GM12878 (cell line): ENCODE data around the gene CST8. TPM values are rescaled to one million over a fixed set of nuclear protein-coding genes. Genes with fewer than 3 reads are reported as not detected.

Source experiments
- ATAC-seq: fragments of 200-7000 bp; cut with Tn5 transposase; 3 replicates; pipeline ENCODE4 v1.9.1; 2020; ENCODE audit warnings: mild to moderate bottlenecking, moderate library complexity
- BruUV-seq: library from RNA; stranded (reverse); fragments of 400-500 nt; replicated peaks from 2 replicates; lab custom pipeline; 2021; lab: Mats Ljungman, UMichigan
- CTCF ChIA-PET: fragments of 300-600 bp; sonication (Branson Sonifier 250); formaldehyde crosslinking; extraction: SDS; loops from one replicate; lab custom pipeline; 2021; ENCODE audit warnings: inconsistent platforms; lab: Yijun Ruan, JAX
- POLR2A ChIA-PET: fragments of 350-600 bp; formaldehyde crosslinking; extraction: SDS; loops from one replicate; lab custom pipeline; 2021; ENCODE audit warnings: inconsistent platforms; lab: Charles Lee
- RAD21 ChIA-PET: fragments of 300-600 bp; sonication (Branson Sonifier 250); formaldehyde crosslinking; loops from one replicate; lab custom pipeline; 2023; ENCODE audit warnings: antibody characterized with exemption; ENCODE audit not compliant: unreplicated experiment; lab: Charles Lee
- SMC1A ChIA-PET: fragments of 300-600 bp; sonication (Branson Sonifier 250); formaldehyde crosslinking; loops from one replicate; lab custom pipeline; 2023; ENCODE audit not compliant: unreplicated experiment, uncharacterized antibody; lab: Charles Lee
- DNase-seq: peaks from one replicate; pipeline ENCODE4 v3.0.0-alpha.2; 2011; ENCODE audit warnings: low read depth, low spot score
- FAIRE-seq: peaks from 3 replicates; lab custom pipeline; 2011; peaks lifted over from hg19 to GRCh38; lab: Jason Lieb, UNC
- H2AFZ ChIP-seq: 2 replicates; pipeline ENCODE4 v1.6.0; 2011; ENCODE audit warnings: low read depth, low read length, control low read depth; ENCODE audit not compliant: control insufficient read depth
- H3K27ac ChIP-seq: 2 replicates; pipeline ENCODE4 v1.5.1; 2011; ENCODE audit warnings: control low read depth; ENCODE audit not compliant: control insufficient read depth, insufficient read depth
- H3K27me3 ChIP-seq, 2 experiments: replicated peaks in 1 of 2; 2 replicates each; pipeline versions ENCODE4 v1.6.0 to v1.6.1; 2011; ENCODE audit warnings: low read length in 1 of 2; ENCODE audit not compliant: control insufficient read depth in 2 of 2, insufficient read depth in 2 of 2
- H3K36me3 ChIP-seq, 2 experiments: 2 replicates each; pipeline ENCODE4 v1.5.1; 2011; ENCODE audit warnings: low read length in 1 of 2; ENCODE audit not compliant: control insufficient read depth in 2 of 2, insufficient read depth in 2 of 2
- H3K4me1 ChIP-seq: 2 replicates; pipeline ENCODE4 v1.6.1; 2011; ENCODE audit warnings: mild to moderate bottlenecking, low read length, moderate library complexity, mixed read lengths; ENCODE audit not compliant: control insufficient read depth, insufficient read depth
- H3K4me2 ChIP-seq: 2 replicates; pipeline ENCODE4 v1.6.0; 2011; ENCODE audit warnings: control low read depth; ENCODE audit not compliant: control insufficient read depth, insufficient read depth
- H3K4me3 ChIP-seq: fragments of 200-600 bp; sonication (generic); 2 replicates; pipeline ENCODE4 v1.5.1; 2016
- H3K79me2 ChIP-seq: 2 replicates; pipeline ENCODE4 v1.6.0; 2011; ENCODE audit warnings: low read length; ENCODE audit not compliant: control insufficient read depth, insufficient read depth
- H3K9ac ChIP-seq: 2 replicates; pipeline ENCODE4 v1.8.0; 2011; ENCODE audit warnings: low read length, control low read depth, mixed read lengths; ENCODE audit not compliant: control insufficient read depth, insufficient read depth
- H3K9me3 ChIP-seq: replicated peaks from 3 replicates; pipeline ENCODE4 v1.5.1; 2011; ENCODE audit warnings: mild to moderate bottlenecking, low read length; ENCODE audit not compliant: control insufficient read depth, insufficient read depth
- H4K20me1 ChIP-seq: 2 replicates; pipeline ENCODE4 v1.6.0; 2011; ENCODE audit not compliant: control insufficient read depth, insufficient read depth
- BRCA1 ChIP-seq: IDR thresholded peaks from 2 replicates; pipeline ENCODE4 v1.6.1; 2011; ENCODE audit warnings: low read depth, low read length, improper control_type of control experiment
- ESRRA ChIP-seq: IDR thresholded peaks from 2 replicates; pipeline ENCODE4 v1.6.1; 2012; ENCODE audit warnings: mild to moderate bottlenecking, low read length, improper control_type of control experiment
- FOS ChIP-seq: IDR thresholded peaks from 3 replicates; pipeline ENCODE4 v1.6.1; 2011; ENCODE audit warnings: borderline replicate concordance; ENCODE audit not compliant: insufficient read length; ENCODE audit errors: extremely low read depth
- IRF3 ChIP-seq: fragments of 450-650 bp; IDR thresholded peaks from 2 replicates; pipeline ENCODE4 v1.6.1; 2014; ENCODE audit warnings: mild to moderate bottlenecking
- MEF2A ChIP-seq: IDR thresholded peaks from 2 replicates; pipeline ENCODE4 v1.6.1; 2011; ENCODE audit warnings: low read depth, mild to moderate bottlenecking, low read length, moderate library complexity; ENCODE audit not compliant: insufficient read depth
- MYC ChIP-seq: IDR thresholded peaks from 2 replicates; pipeline ENCODE4 v1.6.1; 2011; ENCODE audit warnings: mild to moderate bottlenecking, low read length, moderate library complexity, inconsistent platforms; ENCODE audit not compliant: insufficient read depth, insufficient replicate concordance, insufficient read length, severe bottlenecking
- NR2C1 ChIP-seq: fragments of 450-650 bp; IDR thresholded peaks from 2 replicates; pipeline ENCODE4 v1.6.1; 2017; ENCODE audit warnings: antibody characterized with exemption, mild to moderate bottlenecking, moderate library complexity
- ZBED1 ChIP-seq: IDR thresholded peaks from 2 replicates; pipeline ENCODE4 v1.6.1; 2016; ENCODE audit warnings: borderline replicate concordance
- ZNF687 ChIP-seq: fragments of 450-650 bp; IDR thresholded peaks from 2 replicates; pipeline ENCODE4 v1.6.1; 2017; ENCODE audit warnings: mild to moderate bottlenecking, moderate library complexity
- ZSCAN29 ChIP-seq: fragments of 450-650 bp; IDR thresholded peaks from 2 replicates; pipeline ENCODE4 v1.6.1; 2017; ENCODE audit warnings: mild to moderate bottlenecking, moderate library complexity
- WGBS: methylation state at CpG from one replicate; pipeline ENCODE4 v1.1.6; 2016; ENCODE audit warnings: low lambda C conversion rate; ENCODE audit not compliant: insufficient replicate concordance, insufficient coverage; ENCODE audit errors: missing lambda C conversion rate; 5-methylcytosine and 5-hydroxymethylcytosine counted together
- in situ Hi-C: fragments of 300-500 bp; cut with MboI; formaldehyde crosslinking; loops from 9 replicates; pipeline ENCODE4 v1.14.3; 2018; ENCODE audit warnings: mixed read lengths
- intact Hi-C: fragments of 100-400 bp; cut with micrococcal nuclease; formaldehyde crosslinking; loops from one replicate; pipeline ENCODE4 v1.14.2; 2022; ENCODE audit not compliant: unreplicated experiment
- polyA plus RNA-seq, 11 experiments: library from polyadenylated mRNA; depleted of rRNA in 4 of 11; unstranded in 6 of 11; stranded (reverse) in 5 of 11; fragments of >200 nt; fragmentation: Nextera tagmentation in 4 of 11; fragmentation: Illumina TruSeq in 1 of 11; extraction: Ambion mirVana in 4 of 11; extraction: Trizol in 1 of 11; gene quantifications; 1 replicate in 1 of 11; 2 replicates in 10 of 11; pipeline versions ENCODE4 v1.2.1 to v1.2.3, GENCODE V29; 2011 to 2016; ENCODE audit warnings: inconsistent platforms in 2 of 11, missing spikeins in 2 of 11, low read depth in 1 of 11
- total RNA-seq, 4 experiments: library from RNA; depleted of rRNA in 3 of 4; stranded (reverse); fragments of >200 nt in 3 of 4; fragmentation: Illumina TruSeq in 1 of 4; extraction: Trizol in 1 of 4; gene quantifications; 2 replicates each; pipeline versions ENCODE4 v1.2.1 to v1.2.3, GENCODE V29; 2013 to 2021
- TF ChIP-seq, protein P1 (sequence below): IDR thresholded peaks from 2 replicates; pipeline ENCODE4 v1.6.1; 2012; ENCODE audit warnings: mild to moderate bottlenecking, low read depth, low read length
- TF ChIP-seq, protein P2 (sequence below): fragments of 450-650 bp; IDR thresholded peaks from 2 replicates; pipeline ENCODE4 v1.6.1; 2018; ENCODE audit warnings: borderline replicate concordance, mild to moderate bottlenecking; ENCODE audit not compliant: partially characterized antibody

The CST8 gene
- total and polyA plus RNA-seq, 10 of the 15 experiments (the other 5 are each of a cell fraction or from before 2014, with no cell fraction given) = not detected

- TF ChIP-seq ZNF687 = no peak
- no peak for TF ChIP-seq BRCA1
- TF ChIP-seq IRF3 = no peak
- TF ChIP-seq ZSCAN29 = no peak
- TF ChIP-seq MEF2A = no peak
- TF ChIP-seq, all 136 proteins: peak for 0
Measured at GRCh38 chr20:23501926-23502325, 11.0 kb downstream of the CST8 start (continued).

DNA sequence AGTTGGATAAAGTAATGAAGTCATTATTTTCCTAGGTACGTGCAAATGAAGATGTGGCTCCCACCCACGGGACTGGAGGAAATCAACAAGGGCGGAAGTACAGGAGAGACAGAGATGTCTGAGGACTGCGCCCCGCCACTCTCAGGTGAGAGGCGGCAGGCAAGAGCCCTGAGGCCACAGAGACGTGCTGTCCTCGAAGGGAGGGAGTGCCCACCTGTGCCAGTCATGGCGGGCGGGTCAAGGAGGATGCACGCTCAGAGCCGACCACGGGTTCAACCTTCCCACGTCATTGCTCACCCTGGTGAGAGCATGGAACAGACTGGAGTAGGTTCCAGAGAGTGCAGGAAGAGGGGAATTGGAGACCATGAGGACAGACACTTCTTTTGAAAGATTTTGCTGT is 12.7 kb downstream of the CST8 start:
- Histone ChIP-seq H3K27ac (no peak overlapping the region), H3K79me2 (no peaks in the 10 kb centered on the region), H3K27me3 (no peaks in the 10 kb centered on the region), H3K4me2 (no peak overlapping the region), H3K36me3 (no peaks in the 10 kb centered on the region), H2AFZ (no peak overlapping the region), H3K9ac (no peak overlapping the region), H4K20me1 (no peaks in the 10 kb centered on the region), H3K4me3 (no peak overlapping the region), H3K9me3 (no peaks in the 10 kb centered on the region), H3K4me1 (no peaks in the 10 kb centered on the region)
- ChIA-PET CTCF (no interaction called here), SMC1A (no interaction called here), RAD21 (no interaction called here), POLR2A (no interaction called here)
- FAIRE-seq (no peak), ATAC-seq (no peak), DNase-seq (no peak)
- no TSS peak for BruUV-seq
- intact Hi-C loops = no loop called here
- 46% methylated on average over 14 of the region's 14 CpGs for WGBS
- in situ Hi-C loops = no loop called here
- TF ChIP-seq NR2C1 (no peak), MYC (no peak), FOS (no peak), ZBED1 (no peak), ESRRA (no peak)
- TF ChIP-seq, protein P1, sequence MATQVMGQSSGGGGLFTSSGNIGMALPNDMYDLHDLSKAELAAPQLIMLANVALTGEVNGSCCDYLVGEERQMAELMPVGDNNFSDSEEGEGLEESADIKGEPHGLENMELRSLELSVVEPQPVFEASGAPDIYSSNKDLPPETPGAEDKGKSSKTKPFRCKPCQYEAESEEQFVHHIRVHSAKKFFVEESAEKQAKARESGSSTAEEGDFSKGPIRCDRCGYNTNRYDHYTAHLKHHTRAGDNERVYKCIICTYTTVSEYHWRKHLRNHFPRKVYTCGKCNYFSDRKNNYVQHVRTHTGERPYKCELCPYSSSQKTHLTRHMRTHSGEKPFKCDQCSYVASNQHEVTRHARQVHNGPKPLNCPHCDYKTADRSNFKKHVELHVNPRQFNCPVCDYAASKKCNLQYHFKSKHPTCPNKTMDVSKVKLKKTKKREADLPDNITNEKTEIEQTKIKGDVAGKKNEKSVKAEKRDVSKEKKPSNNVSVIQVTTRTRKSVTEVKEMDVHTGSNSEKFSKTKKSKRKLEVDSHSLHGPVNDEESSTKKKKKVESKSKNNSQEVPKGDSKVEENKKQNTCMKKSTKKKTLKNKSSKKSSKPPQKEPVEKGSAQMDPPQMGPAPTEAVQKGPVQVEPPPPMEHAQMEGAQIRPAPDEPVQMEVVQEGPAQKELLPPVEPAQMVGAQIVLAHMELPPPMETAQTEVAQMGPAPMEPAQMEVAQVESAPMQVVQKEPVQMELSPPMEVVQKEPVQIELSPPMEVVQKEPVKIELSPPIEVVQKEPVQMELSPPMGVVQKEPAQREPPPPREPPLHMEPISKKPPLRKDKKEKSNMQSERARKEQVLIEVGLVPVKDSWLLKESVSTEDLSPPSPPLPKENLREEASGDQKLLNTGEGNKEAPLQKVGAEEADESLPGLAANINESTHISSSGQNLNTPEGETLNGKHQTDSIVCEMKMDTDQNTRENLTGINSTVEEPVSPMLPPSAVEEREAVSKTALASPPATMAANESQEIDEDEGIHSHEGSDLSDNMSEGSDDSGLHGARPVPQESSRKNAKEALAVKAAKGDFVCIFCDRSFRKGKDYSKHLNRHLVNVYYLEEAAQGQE = no peak
- TF ChIP-seq, protein P2, sequence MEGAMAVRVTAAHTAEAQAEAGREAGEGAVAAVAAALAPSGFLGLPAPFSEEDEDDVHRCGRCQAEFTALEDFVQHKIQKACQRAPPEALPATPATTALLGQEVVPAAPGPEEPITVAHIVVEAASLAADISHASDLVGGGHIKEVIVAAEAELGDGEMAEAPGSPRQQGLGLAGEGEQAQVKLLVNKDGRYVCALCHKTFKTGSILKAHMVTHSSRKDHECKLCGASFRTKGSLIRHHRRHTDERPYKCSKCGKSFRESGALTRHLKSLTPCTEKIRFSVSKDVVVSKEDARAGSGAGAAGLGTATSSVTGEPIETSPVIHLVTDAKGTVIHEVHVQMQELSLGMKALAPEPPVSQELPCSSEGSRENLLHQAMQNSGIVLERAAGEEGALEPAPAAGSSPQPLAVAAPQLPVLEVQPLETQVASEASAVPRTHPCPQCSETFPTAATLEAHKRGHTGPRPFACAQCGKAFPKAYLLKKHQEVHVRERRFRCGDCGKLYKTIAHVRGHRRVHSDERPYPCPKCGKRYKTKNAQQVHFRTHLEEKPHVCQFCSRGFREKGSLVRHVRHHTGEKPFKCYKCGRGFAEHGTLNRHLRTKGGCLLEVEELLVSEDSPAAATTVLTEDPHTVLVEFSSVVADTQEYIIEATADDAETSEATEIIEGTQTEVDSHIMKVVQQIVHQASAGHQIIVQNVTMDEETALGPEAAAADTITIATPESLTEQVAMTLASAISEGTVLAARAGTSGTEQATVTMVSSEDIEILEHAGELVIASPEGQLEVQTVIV = no peak
